GM12892 (cell line): ENCODE data around the gene KAT2A.

Experiments used
- POLR2A ChIP-seq: IDR thresholded peaks from 2 replicates; pipeline ENCODE4 v1.6.1; 2011; ENCODE audit warnings: low read depth, low read length, control low read depth
- POLR2AphosphoS5 ChIP-seq: IDR thresholded peaks from 2 replicates; pipeline ENCODE4 v1.6.1; 2011; ENCODE audit warnings: low read depth, low read length, control low read depth
- TAF1 ChIP-seq: IDR thresholded peaks from 2 replicates; pipeline ENCODE4 v1.6.1; 2011; ENCODE audit warnings: low read depth, mild to moderate bottlenecking, control low read depth, low read length, borderline replicate concordance

- TF ChIP-seq POLR2AphosphoS5 (no peak), POLR2A (no peak), TAF1 (no peak)
Measured at GRCh38 chr17:42163696-42164407, 42.7 kb upstream of the KAT2A start.
